ENCODE data around the gene SPDYE1.
"Not testable (repeated sequence)": the region's sequence is repeated elsewhere in the genome, so short reads cannot be mapped to it uniquely, and the experiment has no call there.

The SPDYE1 gene, protein sequence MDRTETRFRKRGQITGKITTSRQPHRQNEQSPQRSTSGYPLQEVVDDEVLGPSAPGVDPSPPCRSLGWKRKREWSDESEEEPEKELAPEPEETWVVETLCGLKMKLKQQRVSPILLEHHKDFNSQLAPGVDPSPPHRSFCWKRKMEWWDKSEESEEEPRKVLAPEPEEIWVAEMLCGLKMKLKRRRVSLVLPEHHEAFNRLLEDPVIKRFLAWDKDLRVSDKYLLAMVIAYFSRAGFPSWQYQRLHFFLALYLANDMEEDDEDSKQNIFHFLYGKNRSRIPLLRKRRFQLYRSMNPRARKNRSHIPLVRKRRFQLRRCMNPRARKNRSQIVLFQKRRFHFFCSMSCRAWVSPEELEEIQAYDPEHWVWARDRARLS

DNA sequence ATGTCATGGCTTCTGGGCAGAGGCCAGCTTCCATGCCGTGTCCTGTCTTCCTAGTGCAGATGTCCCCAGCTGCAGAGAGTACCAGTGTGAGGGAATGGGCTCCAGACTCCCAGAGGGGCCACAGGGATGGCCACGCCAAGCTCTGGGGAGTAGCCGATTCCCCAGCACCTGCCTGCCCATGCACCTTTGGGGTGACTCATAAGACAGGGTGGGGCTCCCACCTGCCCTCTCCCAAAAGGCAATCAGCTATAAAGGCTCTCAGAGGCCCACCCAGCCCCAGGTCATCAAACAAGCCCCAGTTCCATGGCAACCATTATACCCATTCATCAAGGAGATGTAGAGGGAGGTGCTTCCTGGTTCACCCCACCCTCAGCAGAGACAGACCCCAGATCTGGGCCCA, at the start of gene SPDYE1:
Gene SPDYE1, plus strand, starts transcription at position 366 of the 400 bp plus-strand sequence. CDS start 2,053 bp downstream, outside the sequence.
- not testable (repeated sequence) for DNase-seq (ENCODE audit: low spot score)

GRCh38 chr7:43952028-43952427, 45.7 kb upstream of the SPDYE1 start:
- DNase-seq (ENCODE audit: low spot score) = no peak

GRCh38 chr7:43953071-43953470, 44.6 kb upstream of the SPDYE1 start:
- DNase-seq (ENCODE audit: low spot score) = no peak

- DNase-seq (ENCODE audit: low spot score) = peak; percentile 65
These were observed 43.0 kb upstream of the SPDYE1 start for GRCh38 chr7:43954524-43955228.

- DNase-seq (ENCODE audit: low spot score) = no peak
These were observed 41.7 kb upstream of the SPDYE1 start for GRCh38 chr7:43956027-43956426.

GRCh38 chr7:43960933-43961332, 36.8 kb upstream of the SPDYE1 start:
- no peak for DNase-seq (ENCODE audit: low spot score)

DNA sequence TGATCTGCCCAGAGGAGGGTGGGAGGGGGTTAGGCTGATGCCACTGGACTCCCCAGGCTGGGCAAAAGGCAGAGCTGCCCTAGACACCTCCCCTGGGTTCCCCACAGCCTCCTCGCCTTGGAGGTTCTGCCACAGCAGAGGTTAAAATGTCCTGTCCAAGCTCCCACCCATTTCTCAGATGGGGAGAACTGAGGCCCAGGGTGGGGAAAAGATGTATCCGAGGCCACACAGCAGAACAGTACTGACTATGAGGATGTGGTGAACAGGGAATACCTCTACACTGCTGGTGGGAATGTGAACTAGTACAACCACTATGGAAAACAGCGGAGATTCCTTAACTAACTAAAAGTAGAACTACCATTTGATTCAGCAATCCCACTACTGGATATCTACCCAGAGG, 31.3 kb upstream of the SPDYE1 start:
- not testable (repeated sequence) for DNase-seq (ENCODE audit: low spot score)

- DNase-seq (ENCODE audit: low spot score) = not testable (repeated sequence)
These were observed 29.3 kb upstream of the SPDYE1 start for GRCh38 chr7:43968172-43969040.

- not testable (repeated sequence) for DNase-seq (ENCODE audit: low spot score)
These were observed 28.1 kb upstream of the SPDYE1 start for GRCh38 chr7:43969586-43969985.

DNA sequence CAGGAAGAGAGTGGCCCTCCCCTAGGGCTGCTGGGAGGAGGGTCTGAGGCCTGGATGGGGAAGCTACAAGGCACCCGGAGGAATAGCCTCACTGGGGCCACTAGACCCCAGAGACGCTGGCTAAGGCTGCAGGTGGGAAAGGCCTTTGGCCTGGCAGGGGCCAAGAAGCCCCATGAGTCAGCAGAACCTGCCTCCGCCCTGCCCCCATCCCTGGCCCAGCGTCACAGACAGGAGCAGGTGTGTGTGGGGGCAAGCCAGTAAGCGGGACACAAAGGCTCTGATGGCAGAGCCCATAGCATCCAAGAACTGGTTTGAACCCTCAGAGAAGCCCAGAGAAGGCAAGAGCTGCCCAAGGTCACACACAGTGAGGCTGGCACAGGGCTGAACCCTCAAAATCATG, 27.0 kb upstream of the SPDYE1 start:
- not testable (repeated sequence) for DNase-seq (ENCODE audit: low spot score)

DNA sequence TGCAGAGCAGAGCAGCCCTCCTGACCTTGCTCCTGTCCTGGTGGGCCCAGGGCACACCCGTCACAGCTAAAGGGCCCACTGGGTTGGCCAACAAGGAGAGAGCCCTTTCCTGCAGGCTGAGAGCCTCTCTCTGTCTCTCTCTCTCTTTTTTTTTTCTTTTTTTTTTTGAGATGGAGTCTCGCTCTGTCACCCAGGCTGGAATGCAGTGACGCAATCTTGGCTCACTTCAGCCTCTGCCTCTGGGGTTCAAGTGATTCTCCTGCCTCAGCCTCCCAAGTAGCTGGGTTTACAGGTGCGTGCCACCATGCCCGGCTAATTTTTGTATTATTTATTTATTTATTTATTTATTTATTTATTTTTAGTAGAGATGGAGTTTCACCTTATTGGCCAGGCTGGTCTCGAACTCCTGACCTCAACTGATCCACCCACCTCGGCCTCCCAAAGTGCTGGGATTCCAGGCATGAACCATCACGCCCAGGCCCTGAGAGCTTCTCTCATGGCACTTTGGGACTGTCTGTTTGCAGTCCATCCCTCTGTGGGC, 23.6 kb upstream of the SPDYE1 start:
- not testable (repeated sequence) for DNase-seq (ENCODE audit: low spot score)

GRCh38 chr7:43974725-43975482, 22.8 kb upstream of the SPDYE1 start:
- DNase-seq (ENCODE audit: low spot score) = not testable (repeated sequence)

- no peak for DNase-seq (ENCODE audit: low spot score)
These were observed 20.2 kb upstream of the SPDYE1 start for GRCh38 chr7:43977525-43977924.

- not testable (repeated sequence) for DNase-seq (ENCODE audit: low spot score)
These were observed 19.6 kb upstream of the SPDYE1 start for GRCh38 chr7:43978102-43978501.

- DNase-seq (ENCODE audit: low spot score) = not testable (repeated sequence)
These were observed 14.8 kb upstream of the SPDYE1 start for GRCh38 chr7:43982848-43983247.

GRCh38 chr7:43983736-43984135, 14.0 kb upstream of the SPDYE1 start:
- DNase-seq (ENCODE audit: low spot score) = not testable (repeated sequence)

GRCh38 chr7:43985904-43986864, 11.5 kb upstream of the SPDYE1 start:
- peak; percentile 30 for DNase-seq (ENCODE audit: low spot score)

GRCh38 chr7:43987476-43987875, 10.2 kb upstream of the SPDYE1 start:
- not testable (repeated sequence) for DNase-seq (ENCODE audit: low spot score)

GRCh38 chr7:43990011-43990585, 7.6 kb upstream of the SPDYE1 start:
- not testable (repeated sequence) for DNase-seq (ENCODE audit: low spot score)

DNA sequence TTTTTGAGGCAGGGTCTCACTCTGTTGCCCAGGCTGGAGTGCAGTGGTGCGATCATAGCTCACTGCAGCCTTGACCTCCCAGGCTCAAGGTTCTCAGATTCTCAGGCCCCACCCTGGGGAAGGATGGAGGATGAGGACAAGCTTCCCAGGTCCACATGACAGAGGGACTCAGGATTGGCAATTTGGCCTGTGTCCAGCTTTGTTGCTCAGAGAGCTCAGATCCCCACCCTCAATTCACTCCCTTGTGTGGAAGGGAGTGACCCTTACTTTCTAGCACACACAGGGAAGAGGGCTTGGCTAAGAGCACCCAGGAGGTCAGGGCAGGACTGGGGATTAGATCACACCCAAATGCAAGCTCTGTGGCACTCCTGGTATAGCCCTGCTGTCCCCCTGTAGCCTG, 6.9 kb upstream of the SPDYE1 start:
- not testable (repeated sequence) for DNase-seq (ENCODE audit: low spot score)

Data from COLO829 (cell line).